Retinal pigment epithelial cell (primary cell): ENCODE data around the gene AGAP1.
A peak's percentile ranks its signal among the peaks of the same experiment; 100 is the strongest.

ENCODE experiments used
- DNase-seq: peaks from one replicate; pipeline ENCODE4 v3.0.0-alpha.2; 2010; ENCODE audit warnings: low read depth
- H3K4me3 ChIP-seq: 2 replicates; pipeline ENCODE4 v1.5.1; 2011; ENCODE audit warnings: mild to moderate bottlenecking, low read length, control low read depth, moderate library complexity
- CTCF ChIP-seq: conservative IDR thresholded peaks from 2 replicates; pipeline ENCODE4 v1.5.1; 2011; ENCODE audit warnings: low read depth, low read length, control low read depth, inconsistent platforms

Gene AGAP1

GRCh38 chr2:235468978-235469655 is 24.7 kb upstream of the AGAP1 start:
- TF ChIP-seq CTCF: no peak
- DNase-seq: peak; percentile 76
- H3K4me3 ChIP-seq: no peak overlapping the region

GRCh38 chr2:235471186-235471747 is 22.6 kb upstream of the AGAP1 start:
- DNase-seq: no peak
- no peak for TF ChIP-seq CTCF
- no peak overlapping the region for H3K4me3 ChIP-seq

- TF ChIP-seq CTCF: no peak
- DNase-seq: no peak
- no peak overlapping the region for H3K4me3 ChIP-seq
Measured at GRCh38 chr2:235472443-235472842, 21.4 kb upstream of the AGAP1 start.

- H3K4me3 ChIP-seq: no peak overlapping the region
- DNase-seq: no peak
- TF ChIP-seq CTCF: no peak
Measured at GRCh38 chr2:235478609-235479008, 15.2 kb upstream of the AGAP1 start.

GRCh38 chr2:235479604-235480003 is 14.2 kb upstream of the AGAP1 start:
- no peak overlapping the region for H3K4me3 ChIP-seq
- no peak for DNase-seq
- TF ChIP-seq CTCF: no peak

GRCh38 chr2:235480614-235481013 is 13.2 kb upstream of the AGAP1 start:
- no peak for TF ChIP-seq CTCF
- no peak overlapping the region for H3K4me3 ChIP-seq
- DNase-seq: no peak

- no peak for TF ChIP-seq CTCF
- no peak for DNase-seq
- no peak overlapping the region for H3K4me3 ChIP-seq
Measured at GRCh38 chr2:235483313-235483712, 10.5 kb upstream of the AGAP1 start.
